IMR-90 (cell line): ENCODE data around the gene TK1. TPM values are rescaled to one million over a fixed set of nuclear protein-coding genes. Genes with fewer than 3 reads are reported as not detected.

Experiments used
- ATAC-seq: fragments of 200-7000 bp; cut with Tn5 transposase; 2 replicates; pipeline ENCODE4 v1.9.1; 2020; ENCODE audit warnings: low read depth, mild to moderate bottlenecking, moderate library complexity
- BruUV-seq: library from RNA; stranded (reverse); fragments of 400-500 nt; replicated peaks from 2 replicates; lab custom pipeline; 2021; lab: Mats Ljungman, UMichigan
- CTCF ChIA-PET: fragments of 300-600 bp; formaldehyde crosslinking; extraction: SDS; loops from one replicate; lab custom pipeline; 2021; ENCODE audit warnings: antibody characterized with exemption; lab: Yijun Ruan, JAX
- POLR2A ChIA-PET: fragments of 300-600 bp; sonication (Branson Sonifier 250); formaldehyde crosslinking; loops from one replicate; lab custom pipeline; 2022; ENCODE audit warnings: antibody characterized with exemption; ENCODE audit not compliant: unreplicated experiment; lab: Charles Lee
- DNase-seq: peaks from one replicate; pipeline ENCODE4 v3.0.0; 2013
- H2AFZ ChIP-seq: replicated peaks from 2 replicates; pipeline ENCODE3; 2013; ENCODE audit warnings: low read length, mild to moderate bottlenecking; ENCODE audit not compliant: poor library complexity
- H2AK5ac ChIP-seq: 2 replicates; pipeline ENCODE4 v1.6.1; 2013; ENCODE audit warnings: low read depth, low read length, inconsistent platforms
- H2AK9ac ChIP-seq: replicated peaks from 2 replicates; pipeline ENCODE3; 2013; ENCODE audit warnings: mild to moderate bottlenecking, low read depth, low read length, moderate library complexity; ENCODE audit not compliant: poor library complexity
- H2BK120ac ChIP-seq: 2 replicates; pipeline ENCODE4 v1.6.1; 2013; ENCODE audit warnings: low read depth, low read length, inconsistent platforms
- H2BK15ac ChIP-seq: 3 replicates; pipeline ENCODE4 v1.6.1; 2013; ENCODE audit warnings: low read depth, low read length, inconsistent platforms
- H2BK20ac ChIP-seq: 2 replicates; pipeline ENCODE4 v1.6.1; 2013; ENCODE audit warnings: low read depth, mild to moderate bottlenecking, inconsistent platforms, low read length, moderate library complexity
- H2BK5ac ChIP-seq: 2 replicates; pipeline ENCODE4 v1.6.1; 2013; ENCODE audit warnings: mild to moderate bottlenecking, low read depth, low read length, inconsistent platforms; ENCODE audit not compliant: poor library complexity, severe bottlenecking
- H3K14ac ChIP-seq: replicated peaks from 2 replicates; pipeline ENCODE4 v1.6.1; 2013; ENCODE audit warnings: low read depth, low read length, inconsistent platforms
- H3K18ac ChIP-seq: 2 replicates; pipeline ENCODE4 v1.6.1; 2013; ENCODE audit warnings: low read depth, low read length, control low read depth
- H3K23ac ChIP-seq: 2 replicates; pipeline ENCODE4 v1.6.1; 2013; ENCODE audit warnings: low read depth, low read length, inconsistent platforms
- H3K27ac ChIP-seq: 2 replicates; pipeline ENCODE4 v1.5.1; 2013; ENCODE audit warnings: mild to moderate bottlenecking, control low read depth, low read length; ENCODE audit not compliant: insufficient read depth
- H3K27me3 ChIP-seq: 2 replicates; pipeline ENCODE4 v1.6.1; 2013; ENCODE audit warnings: low read length; ENCODE audit not compliant: control insufficient read depth, insufficient read depth
- H3K36me3 ChIP-seq: 2 replicates; pipeline ENCODE4 v1.6.1; 2013; ENCODE audit warnings: low read length, mixed read lengths; ENCODE audit not compliant: control insufficient read depth, insufficient read depth
- H3K4ac ChIP-seq: 2 replicates; pipeline ENCODE4 v1.6.1; 2013; ENCODE audit warnings: low read depth, low read length, inconsistent platforms
- H3K4me1 ChIP-seq: 2 replicates; pipeline ENCODE4 v1.6.1; 2013; ENCODE audit warnings: low read length, mixed read lengths; ENCODE audit not compliant: control insufficient read depth, insufficient read depth
- H3K4me2 ChIP-seq: 2 replicates; pipeline ENCODE4 v1.6.1; 2013; ENCODE audit warnings: low read depth, mild to moderate bottlenecking, control low read depth, low read length, moderate library complexity
- H3K4me3 ChIP-seq: 2 replicates; pipeline ENCODE4 v1.5.1; 2013; ENCODE audit warnings: low read depth, mild to moderate bottlenecking, control low read depth, low read length, moderate library complexity; ENCODE audit not compliant: insufficient read depth
- H3K56ac ChIP-seq: 2 replicates; pipeline ENCODE4 v1.6.1; 2013; ENCODE audit warnings: low read length, inconsistent platforms; ENCODE audit not compliant: insufficient read depth; ENCODE audit errors: extremely low read depth
- H3K79me1 ChIP-seq, 2 experiments: 2 replicates each; pipeline ENCODE4 v1.6.1; 2013; ENCODE audit warnings: low read length in 2 of 2, inconsistent platforms in 1 of 2, low read depth in 1 of 2
- H3K9ac ChIP-seq: 2 replicates; pipeline ENCODE4 v1.6.1; 2013; ENCODE audit warnings: low read depth, low read length, control low read depth
- H3K9me1 ChIP-seq: 2 replicates; pipeline ENCODE4 v1.6.1; 2013; ENCODE audit warnings: low read length, inconsistent platforms; ENCODE audit not compliant: insufficient read depth
- H3K9me3 ChIP-seq: 2 replicates; pipeline ENCODE4 v1.6.1; 2013; ENCODE audit warnings: low read length; ENCODE audit not compliant: control insufficient read depth, insufficient read depth
- H4K20me1 ChIP-seq: 2 replicates; pipeline ENCODE4 v1.6.1; 2013; ENCODE audit warnings: low read length, inconsistent platforms; ENCODE audit not compliant: insufficient read depth
- H4K5ac ChIP-seq: 2 replicates; pipeline ENCODE4 v1.6.1; 2013; ENCODE audit warnings: mild to moderate bottlenecking, low read depth, low read length, control low read depth
- H4K8ac ChIP-seq, 2 experiments: 2 replicates each; pipeline ENCODE4 v1.6.1; 2013; ENCODE audit warnings: low read depth in 2 of 2, low read length in 2 of 2, control low read depth in 1 of 2, inconsistent platforms in 1 of 2
- H4K91ac ChIP-seq: 2 replicates; pipeline ENCODE4 v1.6.1; 2013; ENCODE audit warnings: low read depth, low read length, inconsistent platforms; ENCODE audit not compliant: insufficient read depth
- BHLHE40 ChIP-seq: fragments of 150-350 bp; IDR thresholded peaks from 2 replicates; pipeline ENCODE4 v1.6.1; 2016; ENCODE audit warnings: mild to moderate bottlenecking, low read depth, low read length
- CEBPB ChIP-seq: IDR thresholded peaks from 2 replicates; pipeline ENCODE4 v1.6.1; 2012; ENCODE audit warnings: low read depth, low read length, improper control_type of control experiment
- CHD1 ChIP-seq: IDR thresholded peaks from 2 replicates; pipeline ENCODE4 v1.6.1; 2012; ENCODE audit warnings: low read depth, low read length, improper control_type of control experiment
- FOS ChIP-seq: fragments of 150-350 bp; IDR thresholded peaks from 2 replicates; pipeline ENCODE4 v1.6.1; 2016; ENCODE audit warnings: low read depth, low read length
- MAFK ChIP-seq: IDR thresholded peaks from 2 replicates; pipeline ENCODE4 v1.6.1; 2012; ENCODE audit warnings: low read depth, low read length, improper control_type of control experiment
- MXI1 ChIP-seq: IDR thresholded peaks from 2 replicates; pipeline ENCODE4 v1.6.1; 2012; ENCODE audit warnings: low read depth, mild to moderate bottlenecking, low read length, moderate library complexity, borderline replicate concordance
- NFE2L2 ChIP-seq: fragments of 150-350 bp; IDR thresholded peaks from 2 replicates; pipeline ENCODE4 v1.6.1; 2016; ENCODE audit warnings: low read depth, mild to moderate bottlenecking, low read length
- POLR2A ChIP-seq: IDR thresholded peaks from 2 replicates; pipeline ENCODE4 v1.6.1; 2012; ENCODE audit warnings: mild to moderate bottlenecking, low read depth, low read length
- RAD21 ChIP-seq: IDR thresholded peaks from 2 replicates; pipeline ENCODE4 v1.6.1; 2012; ENCODE audit warnings: low read length, improper control_type of control experiment
- RCOR1 ChIP-seq: IDR thresholded peaks from 2 replicates; pipeline ENCODE4 v1.6.1; 2012; ENCODE audit warnings: mild to moderate bottlenecking, low read length, improper control_type of control experiment; ENCODE audit not compliant: insufficient replicate concordance
- RFX5 ChIP-seq: IDR thresholded peaks from 2 replicates; pipeline ENCODE4 v1.8.0; 2012; ENCODE audit warnings: low read depth, mild to moderate bottlenecking, low read length, moderate library complexity
- SMC3 ChIP-seq: fragments of 150-350 bp; IDR thresholded peaks from 2 replicates; pipeline ENCODE4 v1.6.1; 2016; ENCODE audit warnings: low read depth, mild to moderate bottlenecking, antibody characterized with exemption, low read length, moderate library complexity
- WGBS, 2 experiments: methylation state at CpG; one replicate each; pipeline versions ENCODE4 v1.1.5 to v1.1.7; 2013; ENCODE audit warnings: missing lambda C conversion rate in 2 of 2; ENCODE audit not compliant: insufficient read length in 1 of 2; ENCODE audit errors: extremely low coverage in 2 of 2; 5-methylcytosine and 5-hydroxymethylcytosine counted together
- dilution Hi-C: fragments of 300-500 bp; cut with HindIII; formaldehyde crosslinking; loops from one replicate; pipeline ENCODE4 v1.14.3; 2018; ENCODE audit warnings: low sequenced_read_pairs; ENCODE audit not compliant: unreplicated experiment
- in situ Hi-C: fragments of 300-500 bp; cut with MboI; formaldehyde crosslinking; loops from 3 replicates; pipeline ENCODE4 v1.14.3; 2019; ENCODE audit warnings: low sequenced_read_pairs, inconsistent platforms, mixed read lengths
- intact Hi-C: fragments of 100-400 bp; cut with micrococcal nuclease; formaldehyde crosslinking; loops from 2 replicates; pipeline ENCODE4 v1.10.0; 2022
- polyA plus RNA-seq, 3 experiments: library from polyadenylated mRNA; depleted of rRNA; stranded (reverse); fragments of >200 nt; gene quantifications; 2 replicates each; pipeline ENCODE4 v1.2.3, GENCODE V29; 2012; ENCODE audit warnings: low replicate concordance in 1 of 3
- total RNA-seq: library from RNA; depleted of rRNA; stranded (reverse); fragments of >200 nt; gene quantifications from 2 replicates; pipeline ENCODE4 v1.2.3, GENCODE V29; 2012
- TF ChIP-seq, protein P1 (sequence below): conservative IDR thresholded peaks from 2 replicates; pipeline ENCODE4 v1.5.1; 2012; ENCODE audit warnings: mild to moderate bottlenecking, low read depth, low read length, improper control_type of control experiment
- TF ChIP-seq, protein P2 (sequence below): fragments of 150-350 bp; IDR thresholded peaks from 2 replicates; pipeline ENCODE4 v1.6.1; 2016; ENCODE audit warnings: low read depth, mild to moderate bottlenecking, low read length, moderate library complexity, borderline replicate concordance
- TF ChIP-seq, protein P3 (sequence below): fragments of 150-350 bp; IDR thresholded peaks from 2 replicates; pipeline ENCODE4 v1.6.1; 2017; ENCODE audit warnings: mild to moderate bottlenecking, antibody characterized with exemption, low read length, low read depth

Gene TK1
- total and polyA plus RNA-seq, 2 of the 4 experiments (the other 2 are of a cell fraction), result 150 to 219 TPM

DNA sequence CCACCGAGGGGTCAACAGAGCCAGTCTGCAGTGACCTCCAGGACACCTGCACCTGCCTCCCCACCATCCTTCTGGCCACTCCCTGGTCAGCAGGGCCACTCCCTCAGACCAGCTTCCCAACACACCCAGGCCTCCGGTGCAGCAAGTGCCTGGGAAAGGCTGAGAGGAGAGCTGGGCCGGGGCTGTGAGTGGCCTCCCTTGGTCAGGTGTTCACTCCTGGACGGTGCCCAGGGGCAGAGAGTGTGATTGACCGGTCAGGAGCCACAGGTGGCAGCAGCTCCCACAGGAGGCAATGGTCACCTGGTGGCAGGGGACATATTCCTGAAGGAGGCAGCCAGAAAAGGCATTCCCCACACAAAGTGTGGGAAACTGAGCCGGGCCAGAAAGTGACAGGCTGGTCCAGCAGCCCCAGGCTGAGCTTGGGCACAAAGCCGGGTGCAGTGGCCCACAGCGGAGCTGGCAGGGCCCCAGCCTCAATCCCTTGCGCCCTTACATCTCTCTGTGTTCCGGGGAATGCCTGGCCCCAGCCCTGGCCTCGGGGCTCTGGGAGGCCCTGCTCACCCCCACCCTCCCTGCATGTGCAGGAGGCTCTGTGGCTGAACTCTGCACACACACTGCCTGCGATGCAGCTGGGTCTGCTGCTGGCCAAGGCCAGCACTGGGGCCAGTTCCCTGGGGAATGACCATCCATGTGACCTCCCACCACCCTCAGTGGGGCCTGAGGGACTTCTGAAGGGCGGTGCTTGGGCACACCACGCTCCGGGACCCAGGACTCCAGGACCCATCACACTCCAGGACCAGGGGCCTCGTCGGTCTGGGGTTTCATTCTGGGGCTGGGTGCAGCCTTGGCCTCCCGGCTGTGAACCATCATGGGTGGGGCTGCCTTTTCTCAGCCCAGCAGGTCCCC lies 41.9 kb downstream of the TK1 start:
- H3K9me1 ChIP-seq, result no peaks in the 10 kb centered on the region
- no peak overlapping the region for H2AFZ ChIP-seq
- no peak overlapping the region for H4K5ac ChIP-seq
- H3K9me3 ChIP-seq, result no peaks in the 10 kb centered on the region
- ChIA-PET POLR2A (no interaction called here), CTCF (interaction anchor here (1.1 kb wide), 1 partner anchor 31 kb away, joined by 5 read pairs; no protein-coding TSS in a partner anchor)
- DNase-seq (no peak), ATAC-seq (no peak)
- intact Hi-C loops (no loop called here), dilution Hi-C loops (no loop called here), in situ Hi-C loops (no loop called here)
- no peak overlapping the region for H3K56ac ChIP-seq
- H3K27me3 ChIP-seq, result no peaks in the 10 kb centered on the region; the same call in 1 of the 2 replicates
- H2BK15ac ChIP-seq, result no peak overlapping the region
- H3K4me1 ChIP-seq, result peaks cover 3% of the 10 kb centered on the region; the same call in 1 of the 2 replicates
- H4K91ac ChIP-seq, result no peak overlapping the region
- H3K18ac ChIP-seq, result no peak overlapping the region
- H3K4me2 ChIP-seq, result no peak overlapping the region
- no peak overlapping the region for H3K9ac ChIP-seq
- no peaks in the 10 kb centered on the region for H3K36me3 ChIP-seq
- H3K27ac ChIP-seq, result no peak overlapping the region
- H4K20me1 ChIP-seq, result no peaks in the 10 kb centered on the region
- no peaks in the 10 kb centered on the region for H3K79me1 ChIP-seq
- no peak overlapping the region for H3K4me3 ChIP-seq
- H2BK120ac ChIP-seq, result no peak overlapping the region
- no peak overlapping the region for H2AK5ac ChIP-seq
- no peak overlapping the region for H2AK9ac ChIP-seq
- no peak overlapping the region for H4K8ac ChIP-seq
- 77% methylated on average over 8 of the region's 18 CpGs; no CpG with 5 or more reads in 1 of the 2 experiments for WGBS, 2 experiments
- BruUV-seq, result no TSS peak
- H3K23ac ChIP-seq, result no peak overlapping the region
- H3K14ac ChIP-seq, result no peak overlapping the region
- H2BK20ac ChIP-seq, result no peak overlapping the region
- H3K4ac ChIP-seq, result no peak overlapping the region
- H2BK5ac ChIP-seq, result no peak overlapping the region
- TF ChIP-seq, protein P1, sequence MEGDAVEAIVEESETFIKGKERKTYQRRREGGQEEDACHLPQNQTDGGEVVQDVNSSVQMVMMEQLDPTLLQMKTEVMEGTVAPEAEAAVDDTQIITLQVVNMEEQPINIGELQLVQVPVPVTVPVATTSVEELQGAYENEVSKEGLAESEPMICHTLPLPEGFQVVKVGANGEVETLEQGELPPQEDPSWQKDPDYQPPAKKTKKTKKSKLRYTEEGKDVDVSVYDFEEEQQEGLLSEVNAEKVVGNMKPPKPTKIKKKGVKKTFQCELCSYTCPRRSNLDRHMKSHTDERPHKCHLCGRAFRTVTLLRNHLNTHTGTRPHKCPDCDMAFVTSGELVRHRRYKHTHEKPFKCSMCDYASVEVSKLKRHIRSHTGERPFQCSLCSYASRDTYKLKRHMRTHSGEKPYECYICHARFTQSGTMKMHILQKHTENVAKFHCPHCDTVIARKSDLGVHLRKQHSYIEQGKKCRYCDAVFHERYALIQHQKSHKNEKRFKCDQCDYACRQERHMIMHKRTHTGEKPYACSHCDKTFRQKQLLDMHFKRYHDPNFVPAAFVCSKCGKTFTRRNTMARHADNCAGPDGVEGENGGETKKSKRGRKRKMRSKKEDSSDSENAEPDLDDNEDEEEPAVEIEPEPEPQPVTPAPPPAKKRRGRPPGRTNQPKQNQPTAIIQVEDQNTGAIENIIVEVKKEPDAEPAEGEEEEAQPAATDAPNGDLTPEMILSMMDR, result no peak
- TF ChIP-seq BHLHE40 (no peak), RAD21 (no peak), CEBPB (no peak), SMC3 (no peak), MXI1 (no peak), FOS (no peak), RCOR1 (no peak), POLR2A (no peak), CHD1 (no peak), RFX5 (no peak), NFE2L2 (no peak), MAFK (no peak)
- TF ChIP-seq, protein P2, sequence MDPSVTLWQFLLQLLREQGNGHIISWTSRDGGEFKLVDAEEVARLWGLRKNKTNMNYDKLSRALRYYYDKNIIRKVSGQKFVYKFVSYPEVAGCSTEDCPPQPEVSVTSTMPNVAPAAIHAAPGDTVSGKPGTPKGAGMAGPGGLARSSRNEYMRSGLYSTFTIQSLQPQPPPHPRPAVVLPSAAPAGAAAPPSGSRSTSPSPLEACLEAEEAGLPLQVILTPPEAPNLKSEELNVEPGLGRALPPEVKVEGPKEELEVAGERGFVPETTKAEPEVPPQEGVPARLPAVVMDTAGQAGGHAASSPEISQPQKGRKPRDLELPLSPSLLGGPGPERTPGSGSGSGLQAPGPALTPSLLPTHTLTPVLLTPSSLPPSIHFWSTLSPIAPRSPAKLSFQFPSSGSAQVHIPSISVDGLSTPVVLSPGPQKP, result no peak
- TF ChIP-seq, protein P3, sequence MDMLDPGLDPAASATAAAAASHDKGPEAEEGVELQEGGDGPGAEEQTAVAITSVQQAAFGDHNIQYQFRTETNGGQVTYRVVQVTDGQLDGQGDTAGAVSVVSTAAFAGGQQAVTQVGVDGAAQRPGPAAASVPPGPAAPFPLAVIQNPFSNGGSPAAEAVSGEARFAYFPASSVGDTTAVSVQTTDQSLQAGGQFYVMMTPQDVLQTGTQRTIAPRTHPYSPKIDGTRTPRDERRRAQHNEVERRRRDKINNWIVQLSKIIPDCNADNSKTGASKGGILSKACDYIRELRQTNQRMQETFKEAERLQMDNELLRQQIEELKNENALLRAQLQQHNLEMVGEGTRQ, result no peak
